Measurements from ENCODE around the gene MIER2.

MIER2 gene

DNA sequence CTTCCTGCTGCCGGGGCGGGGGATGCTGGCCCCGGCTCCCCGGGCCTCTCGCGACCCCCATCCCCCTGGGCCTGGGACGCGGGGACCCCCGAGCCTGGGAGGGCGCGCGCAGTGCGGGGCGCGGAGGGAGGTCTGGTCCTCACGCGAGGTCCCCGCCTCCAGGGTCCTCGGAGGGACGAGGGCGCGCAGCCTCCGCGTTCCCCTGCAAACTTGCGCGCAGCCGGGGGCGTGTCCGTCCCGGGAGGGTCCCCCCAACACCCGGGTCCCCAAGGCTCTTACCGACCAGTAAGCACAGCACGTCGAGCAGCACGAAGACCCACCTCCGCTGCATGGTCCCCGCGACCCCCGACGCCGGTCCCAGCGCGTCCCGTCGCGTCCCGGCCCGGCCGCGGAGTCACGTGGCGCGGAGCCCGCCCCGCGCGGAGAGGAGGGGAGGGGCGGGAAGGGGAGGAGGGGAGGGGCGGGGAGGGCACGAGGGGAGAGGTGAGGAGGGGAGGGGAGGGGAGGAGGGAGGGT, 53.5 kb downstream of the MIER2 start, which contains the start of gene PLPP2:
Gene PLPP2 (minus strand): TSS at position 398 of the 516 bp plus-strand sequence. CDS start 67 bp downstream, at position 331.
- TF ChIP-seq, protein P1, sequence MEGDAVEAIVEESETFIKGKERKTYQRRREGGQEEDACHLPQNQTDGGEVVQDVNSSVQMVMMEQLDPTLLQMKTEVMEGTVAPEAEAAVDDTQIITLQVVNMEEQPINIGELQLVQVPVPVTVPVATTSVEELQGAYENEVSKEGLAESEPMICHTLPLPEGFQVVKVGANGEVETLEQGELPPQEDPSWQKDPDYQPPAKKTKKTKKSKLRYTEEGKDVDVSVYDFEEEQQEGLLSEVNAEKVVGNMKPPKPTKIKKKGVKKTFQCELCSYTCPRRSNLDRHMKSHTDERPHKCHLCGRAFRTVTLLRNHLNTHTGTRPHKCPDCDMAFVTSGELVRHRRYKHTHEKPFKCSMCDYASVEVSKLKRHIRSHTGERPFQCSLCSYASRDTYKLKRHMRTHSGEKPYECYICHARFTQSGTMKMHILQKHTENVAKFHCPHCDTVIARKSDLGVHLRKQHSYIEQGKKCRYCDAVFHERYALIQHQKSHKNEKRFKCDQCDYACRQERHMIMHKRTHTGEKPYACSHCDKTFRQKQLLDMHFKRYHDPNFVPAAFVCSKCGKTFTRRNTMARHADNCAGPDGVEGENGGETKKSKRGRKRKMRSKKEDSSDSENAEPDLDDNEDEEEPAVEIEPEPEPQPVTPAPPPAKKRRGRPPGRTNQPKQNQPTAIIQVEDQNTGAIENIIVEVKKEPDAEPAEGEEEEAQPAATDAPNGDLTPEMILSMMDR (IDR thresholded peaks at IDR 0.05; ENCODE audit: low read depth, low read length), result no peak
- H3K4me3 ChIP-seq (replicated peaks in 1 of 2; ENCODE audit: low read depth in 2 of 2, low read length in 2 of 2), result peak within 1 kb of the TSS; percentile 33 to 56
- peak in 1 of 2 donors; percentile 36 for DNase-seq (ENCODE audit: low read depth in 2 of 2)

- TF ChIP-seq, protein P1 (IDR thresholded peaks at IDR 0.05; ENCODE audit: low read depth, low read length), result no peak
- no peak for DNase-seq (ENCODE audit: low read depth in 2 of 2)
- H3K4me3 ChIP-seq (replicated peaks in 1 of 2; ENCODE audit: low read depth in 2 of 2, low read length in 2 of 2), result peak overlapping the region in 1 of 2 donors; percentile 3
Measured at GRCh38 chr19:290372-291005, 54.1 kb downstream of the MIER2 start.

- H3K4me3 ChIP-seq (replicated peaks in 1 of 2; ENCODE audit: low read depth in 2 of 2, low read length in 2 of 2), result no peak overlapping the region
- DNase-seq (ENCODE audit: low read depth in 2 of 2), result peak in 1 of 2 donors; percentile 58
- TF ChIP-seq, protein P1 (IDR thresholded peaks at IDR 0.05; ENCODE audit: low read depth, low read length), result no peak
Measured at GRCh38 chr19:289651-290371, 54.8 kb downstream of the MIER2 start.

DNA sequence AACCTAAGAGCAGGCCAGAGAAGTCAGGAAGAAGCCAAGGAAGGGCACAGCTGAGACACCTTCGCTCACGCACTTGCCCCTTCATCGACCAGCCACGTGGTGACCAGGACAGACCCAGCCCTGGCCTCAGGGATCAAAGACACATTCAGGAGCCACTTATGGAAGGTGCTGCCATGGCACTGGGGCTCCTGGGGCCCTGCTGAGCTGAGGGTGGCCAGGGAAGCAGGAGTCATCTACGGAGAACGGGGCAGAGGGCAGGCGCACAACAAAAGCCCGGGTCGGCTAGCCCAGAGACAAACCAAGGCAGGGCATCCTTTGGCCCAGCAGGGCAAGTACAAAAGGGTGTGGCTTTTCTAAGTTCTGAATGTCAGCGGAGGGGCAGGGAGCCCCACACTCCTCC, 55.7 kb downstream of the MIER2 start:
- no peak overlapping the region for H3K4me3 ChIP-seq (replicated peaks in 1 of 2; ENCODE audit: low read depth in 2 of 2, low read length in 2 of 2)
- TF ChIP-seq, protein P1 (IDR thresholded peaks at IDR 0.05; ENCODE audit: low read depth, low read length), result no peak
- DNase-seq (ENCODE audit: low read depth in 2 of 2), result no peak

GRCh38 chr19:287381-287871, 57.2 kb downstream of the MIER2 start:
- H3K4me3 ChIP-seq (replicated peaks in 1 of 2; ENCODE audit: low read depth in 2 of 2, low read length in 2 of 2), result no peak overlapping the region
- DNase-seq (ENCODE audit: low read depth in 2 of 2), result no peak
- TF ChIP-seq, protein P1 (IDR thresholded peaks at IDR 0.05; ENCODE audit: low read depth, low read length), result no peak

DNA sequence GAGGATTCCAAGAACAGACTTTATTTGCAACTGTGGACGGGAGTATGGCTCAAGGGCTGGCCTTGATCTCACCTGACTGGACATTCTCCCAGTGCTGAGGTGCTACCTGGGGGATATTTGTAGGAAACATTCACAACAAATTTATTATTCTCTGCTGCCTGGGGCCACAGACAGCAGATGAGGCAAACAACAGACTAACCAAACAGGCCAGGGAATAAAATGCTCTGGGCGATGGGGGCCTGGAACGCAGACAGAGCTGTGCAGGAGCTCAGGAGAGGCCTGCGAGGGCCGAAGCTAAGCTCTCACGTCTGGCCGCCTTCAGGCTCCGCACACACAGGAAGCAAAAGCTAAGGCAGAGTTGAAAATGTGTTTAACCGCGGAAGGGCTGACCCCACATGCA, 61.2 kb downstream of the MIER2 start:
- DNase-seq (ENCODE audit: low read depth in 2 of 2), result no peak
- H3K4me3 ChIP-seq (replicated peaks in 1 of 2; ENCODE audit: low read depth in 2 of 2, low read length in 2 of 2), result no peak overlapping the region
- TF ChIP-seq, protein P1 (IDR thresholded peaks at IDR 0.05; ENCODE audit: low read depth, low read length), result no peak

All from cardiac fibroblast (primary cell).